Activated T-helper 17 cell treated with anti-CD3 and anti-CD28 coated beads, Interleukin-2, amount 50 U/mL, for 72 hours (primary cell): ENCODE measurements around the gene CDH8. TPM values are rescaled to one million over a fixed set of nuclear protein-coding genes. Genes with fewer than 3 reads are reported as not detected.

Source experiments
- ATAC-seq: fragments of 150-1000 bp; cut with Tn5 transposase; replicated peaks from 2 replicates; pipeline ENCODE4 v1.10.0; 2021; ENCODE audit warnings: mild to moderate bottlenecking, moderate library complexity
- H3K27ac Mint-ChIP-seq: one replicate; pipeline ENCODE4 v1.8.0; 2022; ENCODE audit warnings: mixed read lengths
- H3K27me3 Mint-ChIP-seq: one replicate; pipeline ENCODE4 v1.8.0; 2022; ENCODE audit warnings: mixed read lengths
- H3K36me3 Mint-ChIP-seq: one replicate; pipeline ENCODE4 v1.8.0; 2022; ENCODE audit warnings: low read depth, mild to moderate bottlenecking, mixed read lengths
- H3K4me1 Mint-ChIP-seq: one replicate; pipeline ENCODE4 v1.8.0; 2022; ENCODE audit warnings: mixed read lengths
- H3K4me3 Mint-ChIP-seq: one replicate; pipeline ENCODE4 v1.8.0; 2022; ENCODE audit warnings: mild to moderate bottlenecking, mixed read lengths
- H3K9me3 Mint-ChIP-seq: one replicate; pipeline ENCODE4 v1.8.0; 2022; ENCODE audit warnings: mixed read lengths
- total RNA-seq, 2 donors: library from RNA; stranded (reverse); gene quantifications; one replicate each; pipeline ENCODE4 v1.2.3, GENCODE V29; 2022

The CDH8 gene
- total RNA-seq, 2 donors from 2014 or later: not detected

GRCh38 chr16:62038646-62039045, 2.4 kb upstream of the CDH8 start:
- Mint-ChIP-seq H3K27me3 (peaks cover 8% of the 10 kb centered on the region), H3K27ac (no peak overlapping the region), H3K36me3 (no peaks in the 10 kb centered on the region), H3K4me1 (no peaks in the 10 kb centered on the region), H3K9me3 (peaks cover 14% of the 10 kb centered on the region), H3K4me3 (no peak overlapping the region)
- ATAC-seq: no peak

DNA sequence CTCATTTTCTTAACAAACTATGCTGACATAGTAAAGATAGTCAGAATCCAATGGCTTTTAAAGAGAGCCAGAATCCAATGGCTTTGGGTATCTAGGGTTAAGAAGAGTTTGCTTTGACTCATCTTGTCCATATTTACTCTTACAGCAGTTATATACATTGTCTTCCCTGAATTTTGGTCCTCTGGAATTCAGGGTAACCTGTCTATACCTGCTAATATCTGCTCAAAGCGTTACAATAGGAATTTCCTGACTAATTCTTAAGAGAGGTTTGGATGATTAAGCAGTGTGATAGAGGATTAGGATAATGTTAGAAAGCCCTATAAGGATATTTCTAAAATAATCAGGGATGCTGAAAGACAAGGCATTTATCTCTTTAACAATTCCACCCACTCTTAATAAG, 2.0 kb upstream of the CDH8 start:
- H3K4me3 Mint-ChIP-seq: no peak overlapping the region
- peaks cover 17% of the 10 kb centered on the region for H3K9me3 Mint-ChIP-seq
- no peak overlapping the region for H3K27ac Mint-ChIP-seq
- no peak for ATAC-seq
- no peaks in the 10 kb centered on the region for H3K36me3 Mint-ChIP-seq
- no peaks in the 10 kb centered on the region for H3K4me1 Mint-ChIP-seq
- H3K27me3 Mint-ChIP-seq: peaks cover 12% of the 10 kb centered on the region

DNA sequence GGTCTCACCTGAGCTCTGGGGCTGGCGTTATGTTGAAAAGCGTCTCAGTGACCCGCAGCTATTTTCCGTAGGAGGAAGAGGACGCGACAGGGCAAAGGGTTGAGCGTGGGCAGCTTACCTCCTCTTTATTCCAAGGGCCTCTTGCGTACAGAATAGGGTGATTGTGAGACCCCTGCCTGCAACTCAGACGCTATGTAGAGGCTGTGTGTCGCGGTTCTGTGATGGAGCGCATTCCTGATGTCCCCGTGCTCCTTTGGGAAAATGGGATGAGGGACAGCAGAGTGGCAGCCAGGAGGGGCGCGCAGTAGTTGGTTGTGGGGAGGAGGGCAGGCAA, 531 bp upstream of the CDH8 start:
- Mint-ChIP-seq H3K4me1 (no peaks in the 10 kb centered on the region), H3K27me3 (peaks cover 13% of the 10 kb centered on the region), H3K9me3 (peaks cover 23% of the 10 kb centered on the region), H3K27ac (no peak overlapping the region), H3K4me3 (no peak overlapping the region), H3K36me3 (no peaks in the 10 kb centered on the region)
- ATAC-seq: no peak

- H3K36me3 Mint-ChIP-seq: no peaks in the 10 kb centered on the region
- peaks cover 20% of the 10 kb centered on the region for H3K9me3 Mint-ChIP-seq
- ATAC-seq: no peak
- H3K4me3 Mint-ChIP-seq: no peak overlapping the region
- no peaks in the 10 kb centered on the region for H3K4me1 Mint-ChIP-seq
- peaks cover 13% of the 10 kb centered on the region for H3K27me3 Mint-ChIP-seq
- H3K27ac Mint-ChIP-seq: no peak overlapping the region
Measured at GRCh38 chr16:62035115-62036092, 834 bp downstream of the CDH8 start.

DNA sequence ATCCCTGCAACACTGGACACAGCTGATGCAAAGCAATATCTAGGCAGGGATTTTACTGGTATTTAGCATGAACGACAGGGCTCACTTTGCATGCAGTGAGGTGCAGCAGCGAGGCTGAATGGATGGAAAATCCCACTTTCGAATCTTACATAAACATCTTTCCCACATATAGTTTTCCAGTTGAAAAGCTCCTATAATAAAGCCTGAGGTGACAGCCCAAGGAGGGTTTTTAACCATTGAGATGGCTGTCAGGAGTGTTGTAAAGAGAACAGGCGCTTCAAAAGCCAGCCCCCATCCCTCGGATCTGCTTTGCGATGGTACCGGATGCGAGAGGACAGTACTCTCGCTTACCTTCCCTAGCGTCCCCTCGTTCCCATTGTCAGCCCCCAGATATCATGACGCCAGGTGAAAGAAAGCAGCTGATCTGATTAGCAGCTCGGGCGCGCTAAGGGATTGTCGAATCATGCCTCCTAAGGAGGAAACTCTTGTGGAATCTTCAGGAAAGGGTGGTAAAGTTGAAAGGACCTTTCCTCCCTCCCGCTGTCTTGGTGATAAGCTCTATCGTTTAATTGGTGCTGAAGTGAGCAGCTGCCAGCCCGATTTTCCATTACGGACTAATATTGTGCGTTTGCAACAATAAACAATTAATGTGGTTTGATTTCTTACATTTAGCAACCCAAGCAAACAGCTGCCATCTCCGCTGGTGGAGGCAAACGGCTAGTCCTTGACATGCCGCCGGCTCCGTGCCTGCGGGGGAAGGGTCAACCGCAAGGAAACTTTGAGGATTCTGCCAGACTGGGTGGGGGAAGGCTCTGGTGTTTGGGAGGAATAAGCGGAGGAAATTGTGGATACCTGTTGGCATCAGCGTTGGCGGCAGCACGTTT, 1.8 kb downstream of the CDH8 start:
- ATAC-seq: no peak

DNA sequence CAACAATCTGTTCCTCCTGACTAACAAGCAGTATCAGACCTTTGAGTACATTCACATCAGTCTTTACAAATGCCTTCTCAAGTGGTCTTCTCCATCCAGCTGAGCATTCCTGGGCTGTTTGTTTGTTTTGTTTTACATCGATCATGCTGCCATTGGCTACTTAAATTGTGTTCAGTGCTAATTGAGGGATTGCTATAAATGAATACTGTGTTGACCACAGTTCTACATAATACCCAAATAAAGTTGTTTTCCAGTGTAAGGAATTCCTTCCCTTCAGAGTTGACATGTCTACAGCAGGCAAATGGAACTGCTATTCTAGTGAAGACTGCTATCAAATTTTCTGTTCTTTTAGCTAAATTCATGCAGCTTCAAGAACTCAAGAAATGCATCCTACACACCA, 3.2 kb downstream of the CDH8 start:
- Mint-ChIP-seq H3K36me3 (no peaks in the 10 kb centered on the region), H3K27ac (no peak overlapping the region), H3K9me3 (peaks cover 22% of the 10 kb centered on the region), H3K27me3 (peaks cover 13% of the 10 kb centered on the region), H3K4me3 (no peak overlapping the region), H3K4me1 (no peaks in the 10 kb centered on the region)
- no peak for ATAC-seq

More for the DNA sequence above, 1.8 kb downstream of the CDH8 start:
- no peak overlapping the region for H3K4me3 Mint-ChIP-seq
- no peak overlapping the region for H3K27ac Mint-ChIP-seq
- no peaks in the 10 kb centered on the region for H3K36me3 Mint-ChIP-seq
- H3K9me3 Mint-ChIP-seq: peaks cover 21% of the 10 kb centered on the region
- H3K4me1 Mint-ChIP-seq: no peaks in the 10 kb centered on the region
- H3K27me3 Mint-ChIP-seq: peaks cover 13% of the 10 kb centered on the region

GRCh38 chr16:62029947-62030346, 6.3 kb downstream of the CDH8 start:
- Mint-ChIP-seq H3K9me3 (peaks cover 18% of the 10 kb centered on the region), H3K27ac (no peak overlapping the region), H3K36me3 (no peaks in the 10 kb centered on the region), H3K27me3 (peaks cover 13% of the 10 kb centered on the region), H3K4me3 (no peak overlapping the region), H3K4me1 (no peaks in the 10 kb centered on the region)
- no peak for ATAC-seq

GRCh38 chr16:62022688-62023087, 13.6 kb downstream of the CDH8 start:
- Mint-ChIP-seq H3K4me3 (no peak overlapping the region), H3K9me3 (peaks cover 6% of the 10 kb centered on the region), H3K27ac (no peak overlapping the region), H3K27me3 (no peaks in the 10 kb centered on the region), H3K36me3 (no peaks in the 10 kb centered on the region), H3K4me1 (no peaks in the 10 kb centered on the region)
- ATAC-seq: no peak

DNA sequence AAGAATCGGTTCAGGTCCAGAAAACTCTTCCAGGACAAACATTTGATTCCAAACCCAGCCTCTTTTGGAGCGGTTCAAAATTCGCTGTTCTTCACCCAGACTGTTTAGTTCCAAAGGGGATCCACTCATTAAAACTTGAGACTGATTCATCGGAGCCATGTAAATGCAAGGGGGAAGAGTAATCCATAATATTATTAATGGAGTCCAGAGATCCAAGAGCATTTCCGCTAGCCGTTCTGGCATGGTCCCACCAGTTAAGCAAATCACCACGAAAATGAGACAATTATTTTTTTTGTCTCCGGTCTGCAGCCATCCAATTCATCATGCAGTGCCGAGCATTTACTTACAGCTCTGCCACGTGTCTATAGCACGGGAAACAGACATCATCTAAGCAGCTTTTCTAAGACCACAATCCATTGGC, 15.1 kb downstream of the CDH8 start:
- H3K4me1 Mint-ChIP-seq: no peaks in the 10 kb centered on the region
- peaks cover 9% of the 10 kb centered on the region for H3K9me3 Mint-ChIP-seq
- H3K36me3 Mint-ChIP-seq: no peaks in the 10 kb centered on the region
- no peaks in the 10 kb centered on the region for H3K27me3 Mint-ChIP-seq
- ATAC-seq: no peak
- H3K27ac Mint-ChIP-seq: no peak overlapping the region
- H3K4me3 Mint-ChIP-seq: no peak overlapping the region

- no peak overlapping the region for H3K27ac Mint-ChIP-seq
- H3K4me3 Mint-ChIP-seq: no peak overlapping the region
- H3K4me1 Mint-ChIP-seq: no peaks in the 10 kb centered on the region
- peaks cover 13% of the 10 kb centered on the region for H3K9me3 Mint-ChIP-seq
- H3K36me3 Mint-ChIP-seq: no peaks in the 10 kb centered on the region
- H3K27me3 Mint-ChIP-seq: no peaks in the 10 kb centered on the region
- ATAC-seq: no peak
Measured at GRCh38 chr16:62020681-62021080, 15.6 kb downstream of the CDH8 start.

DNA sequence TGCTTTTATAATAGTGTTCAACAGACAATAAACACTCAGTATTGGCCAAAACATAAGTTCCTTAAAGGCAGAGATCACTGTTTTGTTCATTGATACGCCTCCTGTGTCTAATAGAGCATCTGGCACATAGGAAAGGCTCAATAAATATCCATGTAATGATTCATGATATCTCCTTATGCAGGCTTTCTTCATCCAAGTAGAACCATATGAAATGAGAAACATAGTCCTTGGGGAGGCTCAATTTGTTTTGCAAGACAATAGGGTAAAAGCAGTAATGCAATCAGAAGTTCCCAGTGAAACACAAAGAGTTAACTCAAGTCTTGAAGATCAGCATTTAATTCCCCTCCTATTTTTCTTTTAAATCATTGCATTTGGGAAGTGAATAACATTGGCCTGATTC, 16.4 kb downstream of the CDH8 start:
- H3K36me3 Mint-ChIP-seq: no peaks in the 10 kb centered on the region
- no peak for ATAC-seq
- H3K4me3 Mint-ChIP-seq: no peak overlapping the region
- H3K4me1 Mint-ChIP-seq: no peaks in the 10 kb centered on the region
- H3K27ac Mint-ChIP-seq: no peak overlapping the region
- H3K27me3 Mint-ChIP-seq: no peaks in the 10 kb centered on the region
- peaks cover 13% of the 10 kb centered on the region for H3K9me3 Mint-ChIP-seq

- ATAC-seq: no peak
- peaks cover 21% of the 10 kb centered on the region for H3K9me3 Mint-ChIP-seq
- H3K4me1 Mint-ChIP-seq: no peaks in the 10 kb centered on the region
- H3K27ac Mint-ChIP-seq: no peak overlapping the region
- H3K4me3 Mint-ChIP-seq: no peak overlapping the region
- no peaks in the 10 kb centered on the region for H3K36me3 Mint-ChIP-seq
- H3K27me3 Mint-ChIP-seq: no peaks in the 10 kb centered on the region
Measured at GRCh38 chr16:62018301-62019060, 17.8 kb downstream of the CDH8 start.

DNA sequence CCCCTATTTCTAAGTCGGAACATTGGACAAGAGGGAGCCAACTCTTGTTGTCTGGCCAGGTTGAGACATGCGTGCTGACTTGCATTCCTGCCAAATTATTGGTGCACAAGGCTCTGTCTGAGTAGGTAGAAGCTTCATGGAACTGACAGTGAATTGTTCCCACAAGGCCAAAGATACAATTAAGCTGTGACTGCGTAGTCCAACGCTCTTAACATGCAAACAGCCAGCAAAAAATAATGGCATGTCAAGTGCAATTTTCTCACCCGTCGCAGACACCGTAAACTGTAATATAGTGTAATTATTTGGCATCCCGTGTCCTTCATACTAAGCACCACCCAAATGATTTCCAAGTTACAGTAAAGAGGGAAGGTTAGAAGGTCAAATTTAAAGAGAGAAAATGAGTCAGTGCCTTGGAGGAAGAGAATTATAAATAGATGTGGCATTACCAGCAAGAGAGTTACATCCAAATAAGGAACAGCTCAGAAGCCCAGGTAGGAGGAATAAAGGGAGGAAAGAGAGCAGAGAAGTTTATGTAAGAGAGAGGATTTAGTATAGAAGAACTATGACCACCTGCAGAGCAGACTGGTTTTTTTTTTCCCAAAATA, 21.8 kb downstream of the CDH8 start:
- H3K36me3 Mint-ChIP-seq: no peaks in the 10 kb centered on the region
- ATAC-seq: no peak
- no peaks in the 10 kb centered on the region for H3K4me1 Mint-ChIP-seq
- no peaks in the 10 kb centered on the region for H3K27me3 Mint-ChIP-seq
- H3K4me3 Mint-ChIP-seq: no peak overlapping the region
- H3K9me3 Mint-ChIP-seq: peaks cover 25% of the 10 kb centered on the region
- H3K27ac Mint-ChIP-seq: no peak overlapping the region

DNA sequence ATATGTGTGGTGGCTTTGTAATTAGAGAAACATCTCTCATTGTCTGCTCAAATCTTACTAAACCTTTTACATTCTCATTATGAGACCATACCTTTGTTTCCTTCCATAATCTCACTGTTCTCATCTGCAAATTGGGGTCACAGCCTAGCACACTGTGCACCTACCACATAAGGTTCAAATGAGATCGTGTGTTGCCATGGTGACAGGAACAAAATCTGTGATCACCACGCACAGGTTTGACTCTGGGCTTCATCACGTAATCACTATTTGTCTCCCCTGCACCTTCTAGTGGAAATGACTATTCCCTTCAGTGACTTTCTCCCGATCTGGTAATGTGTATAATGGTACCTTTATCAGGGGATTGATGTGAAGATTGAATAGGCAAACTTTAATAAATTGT, 26.1 kb downstream of the CDH8 start:
- Mint-ChIP-seq H3K27me3 (no peaks in the 10 kb centered on the region), H3K9me3 (peaks cover 24% of the 10 kb centered on the region), H3K27ac (no peak overlapping the region), H3K4me1 (no peaks in the 10 kb centered on the region), H3K4me3 (no peak overlapping the region), H3K36me3 (no peaks in the 10 kb centered on the region)
- no peak for ATAC-seq
